ENCODE data around the gene ZDHHC6. TPM values are rescaled to one million over a fixed set of nuclear protein-coding genes. Genes with fewer than 3 reads are reported as not detected.

Gene ZDHHC6
- polyA plus RNA-seq, 2 donors, result 21.8 to 35.5 TPM

DNA sequence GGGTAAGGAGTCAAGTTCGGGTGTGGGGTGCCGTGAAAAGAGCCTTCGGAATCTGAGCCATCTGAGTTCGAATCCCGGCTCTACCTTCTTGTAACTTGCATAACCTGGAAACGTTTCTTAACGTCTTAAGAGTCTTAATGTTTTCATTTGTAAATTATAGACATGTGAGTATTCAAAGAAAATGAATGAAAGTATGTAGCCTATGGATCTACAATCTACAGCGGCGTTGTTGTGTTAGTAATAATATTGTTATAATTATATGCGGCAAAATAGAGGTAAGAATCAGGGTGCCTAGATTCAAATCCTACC is 860 bp upstream of the ZDHHC6 start:
- H3K4me3 ChIP-seq (ENCODE audit: low read depth in 1 of 2, low read length in 2 of 2), result peak overlapping the region; percentile 97
- H3K27ac ChIP-seq (ENCODE audit: low read depth in 2 of 2, low read length in 1 of 2), result peak overlapping the region; percentile 87 to 97
- no peaks in the 10 kb centered on the region for H3K4me1 ChIP-seq (ENCODE audit: control insufficient read depth in 2 of 2, insufficient read depth in 2 of 2, low read length in 1 of 2)

DNA sequence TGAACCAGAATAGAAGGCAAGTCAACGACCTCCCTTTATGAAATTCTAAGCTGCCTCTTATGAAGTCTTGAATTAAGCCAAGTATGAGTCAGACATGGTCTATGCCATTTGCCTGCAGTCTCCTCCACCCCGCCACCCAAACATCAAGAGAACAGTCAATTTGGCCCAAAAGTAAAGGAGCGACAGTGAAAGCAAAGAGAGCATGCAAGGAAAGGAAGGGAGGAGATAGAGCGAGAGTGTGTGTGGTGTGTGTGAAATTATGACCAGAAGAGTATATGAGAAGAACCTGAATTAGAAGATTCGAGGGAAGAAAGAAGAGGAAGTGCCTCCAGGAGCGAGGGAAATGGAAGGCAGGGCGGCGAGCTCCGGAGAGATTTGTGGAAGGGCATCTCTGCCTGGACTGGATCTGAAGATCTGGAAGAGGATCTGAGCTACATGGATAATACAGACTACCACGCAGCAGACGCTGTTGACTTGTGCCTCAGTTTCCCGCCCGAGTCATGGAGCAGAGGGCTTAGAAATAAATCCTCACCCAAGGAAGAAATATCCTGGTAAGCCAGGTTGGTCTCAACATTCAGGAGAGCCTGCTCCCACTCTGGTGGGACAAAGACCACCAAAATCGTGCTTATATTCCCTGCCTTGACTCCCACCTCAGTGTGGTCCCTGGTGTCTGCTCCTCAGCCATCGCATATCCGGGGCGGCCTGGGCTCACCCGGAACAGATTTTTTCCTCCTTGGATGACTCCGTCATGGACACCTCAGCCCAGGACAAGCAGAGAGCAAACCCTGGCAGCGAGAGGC is 459 bp downstream of the ZDHHC6 start:
- Histone ChIP-seq H3K27me3 (ENCODE audit: control insufficient read depth in 1 of 2, insufficient read depth in 2 of 2, low read length in 2 of 2) (no peaks in the 10 kb centered on the region), H3K4me3 (ENCODE audit: low read depth in 1 of 2, low read length in 2 of 2) (peak overlapping the region; percentile 97), H3K4me1 (ENCODE audit: control insufficient read depth in 2 of 2, insufficient read depth in 2 of 2, low read length in 1 of 2) (no peaks in the 10 kb centered on the region), H3K9me3 (ENCODE audit: control insufficient read depth in 2 of 2, insufficient read depth in 1 of 2, low read depth in 1 of 2, low read length in 1 of 2) (no peaks in the 10 kb centered on the region), H3K27ac (ENCODE audit: low read depth in 2 of 2, low read length in 1 of 2) (peak overlapping the region; percentile 87 to 97), H3K36me3 (ENCODE audit: control insufficient read depth in 2 of 2, insufficient read depth in 2 of 2, low read length in 1 of 2) (peaks cover 0 to 3% of the 10 kb centered on the region in 2 donors)
- WGBS, 2 donors, result 3 to 4% methylated on average over 20 of the region's 20 CpGs

More for the DNA sequence above, 860 bp upstream of the ZDHHC6 start:
- no peaks in the 10 kb centered on the region for H3K9me3 ChIP-seq (ENCODE audit: control insufficient read depth in 2 of 2, insufficient read depth in 1 of 2, low read depth in 1 of 2, low read length in 1 of 2)
- no peaks in the 10 kb centered on the region for H3K27me3 ChIP-seq (ENCODE audit: control insufficient read depth in 1 of 2, insufficient read depth in 2 of 2, low read length in 2 of 2)
- WGBS, 2 donors, result 3 to 4% methylated on average over 10 of the region's 10 CpGs
- H3K36me3 ChIP-seq (ENCODE audit: control insufficient read depth in 2 of 2, insufficient read depth in 2 of 2, low read length in 1 of 2), result no peaks in the 10 kb centered on the region

DNA sequence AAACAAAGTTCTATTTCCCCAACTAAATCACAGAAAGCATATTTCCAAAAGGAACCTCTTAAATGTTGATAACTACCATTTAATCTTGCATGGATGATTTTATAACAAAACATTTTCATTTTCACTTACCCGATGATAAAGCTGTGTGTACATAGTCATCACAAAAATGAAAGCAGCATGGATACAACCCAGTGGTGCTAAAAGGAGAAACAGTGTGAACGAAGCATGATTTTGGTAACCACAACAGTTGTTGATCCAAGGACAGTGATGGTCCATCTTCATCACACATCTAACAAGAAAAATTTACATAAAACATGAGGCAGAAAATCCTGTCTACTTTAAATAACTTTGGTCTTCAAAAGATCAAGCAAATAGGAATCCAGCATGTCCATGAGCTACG is 4.7 kb downstream of the ZDHHC6 start:
- Histone ChIP-seq H3K9me3 (ENCODE audit: control insufficient read depth in 2 of 2, insufficient read depth in 1 of 2, low read depth in 1 of 2, low read length in 1 of 2) (no peaks in the 10 kb centered on the region), H3K4me3 (ENCODE audit: low read depth in 1 of 2, low read length in 2 of 2) (no peak overlapping the region), H3K4me1 (ENCODE audit: control insufficient read depth in 2 of 2, insufficient read depth in 2 of 2, low read length in 1 of 2) (no peaks in the 10 kb centered on the region), H3K27me3 (ENCODE audit: control insufficient read depth in 1 of 2, insufficient read depth in 2 of 2, low read length in 2 of 2) (no peaks in the 10 kb centered on the region), H3K36me3 (ENCODE audit: control insufficient read depth in 2 of 2, insufficient read depth in 2 of 2, low read length in 1 of 2) (peaks cover 0 to 9% of the 10 kb centered on the region in 2 donors), H3K27ac (ENCODE audit: low read depth in 2 of 2, low read length in 1 of 2) (no peak overlapping the region)
- WGBS, 2 donors, result 72 to 78% methylated on average over 3 of the region's 3 CpGs

DNA sequence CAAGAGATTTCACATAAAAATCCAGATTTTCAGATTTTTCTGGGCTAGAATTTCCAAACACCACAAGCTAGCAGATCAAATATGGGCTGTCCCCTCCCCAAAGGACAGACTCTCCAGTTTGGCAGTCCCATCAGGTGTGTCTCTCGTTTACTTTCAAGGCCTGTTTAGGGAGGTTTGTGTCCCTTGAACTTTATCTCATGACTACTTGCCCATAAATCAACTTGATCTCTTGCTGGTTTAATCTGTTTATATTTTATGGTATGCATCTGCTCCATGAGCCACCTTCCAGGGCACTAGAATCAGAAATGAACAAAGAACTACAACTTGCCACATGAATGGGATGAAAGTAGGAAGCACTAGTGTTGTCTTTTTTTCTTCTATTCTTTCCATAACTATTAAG is 5.2 kb downstream of the ZDHHC6 start:
- WGBS, 2 donors, result 66 to 72% methylated on average over 1 of the region's 1 CpG
- no peaks in the 10 kb centered on the region for H3K9me3 ChIP-seq (ENCODE audit: control insufficient read depth in 2 of 2, insufficient read depth in 1 of 2, low read depth in 1 of 2, low read length in 1 of 2)
- no peak overlapping the region for H3K4me3 ChIP-seq (ENCODE audit: low read depth in 1 of 2, low read length in 2 of 2)
- no peaks in the 10 kb centered on the region for H3K4me1 ChIP-seq (ENCODE audit: control insufficient read depth in 2 of 2, insufficient read depth in 2 of 2, low read length in 1 of 2)
- peaks cover 0 to 9% of the 10 kb centered on the region in 2 donors for H3K36me3 ChIP-seq (ENCODE audit: control insufficient read depth in 2 of 2, insufficient read depth in 2 of 2, low read length in 1 of 2)
- no peak overlapping the region for H3K27ac ChIP-seq (ENCODE audit: low read depth in 2 of 2, low read length in 1 of 2)
- no peaks in the 10 kb centered on the region for H3K27me3 ChIP-seq (ENCODE audit: control insufficient read depth in 1 of 2, insufficient read depth in 2 of 2, low read length in 2 of 2)

DNA sequence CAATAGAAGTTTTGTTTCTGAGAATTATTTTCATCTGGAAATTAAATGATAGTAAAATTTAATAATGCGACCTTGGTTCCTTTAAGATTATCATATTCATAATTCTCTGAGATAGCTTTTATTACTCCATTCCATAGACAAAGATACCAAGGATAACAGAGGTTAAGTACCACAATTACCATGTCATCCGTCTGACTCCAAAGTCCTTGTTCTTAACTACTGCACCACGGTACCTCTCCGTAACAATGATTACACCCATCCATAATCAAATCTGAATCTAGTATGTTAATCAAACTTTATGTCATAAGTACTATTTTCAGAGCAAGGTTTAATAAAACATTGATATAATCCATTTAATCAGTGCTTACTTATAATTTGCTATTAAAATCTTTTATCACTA is 8.4 kb downstream of the ZDHHC6 start:
- peaks cover 0 to 9% of the 10 kb centered on the region in 2 donors for H3K36me3 ChIP-seq (ENCODE audit: control insufficient read depth in 2 of 2, insufficient read depth in 2 of 2, low read length in 1 of 2)
- no peaks in the 10 kb centered on the region for H3K9me3 ChIP-seq (ENCODE audit: control insufficient read depth in 2 of 2, insufficient read depth in 1 of 2, low read depth in 1 of 2, low read length in 1 of 2)
- 91 to 96% methylated on average over 4 of the region's 4 CpGs for WGBS, 2 donors
- H3K27me3 ChIP-seq (ENCODE audit: control insufficient read depth in 1 of 2, insufficient read depth in 2 of 2, low read length in 2 of 2), result no peaks in the 10 kb centered on the region
- H3K27ac ChIP-seq (ENCODE audit: low read depth in 2 of 2, low read length in 1 of 2), result no peak overlapping the region
- H3K4me3 ChIP-seq (ENCODE audit: low read depth in 1 of 2, low read length in 2 of 2), result no peak overlapping the region
- H3K4me1 ChIP-seq (ENCODE audit: control insufficient read depth in 2 of 2, insufficient read depth in 2 of 2, low read length in 1 of 2), result no peaks in the 10 kb centered on the region

DNA sequence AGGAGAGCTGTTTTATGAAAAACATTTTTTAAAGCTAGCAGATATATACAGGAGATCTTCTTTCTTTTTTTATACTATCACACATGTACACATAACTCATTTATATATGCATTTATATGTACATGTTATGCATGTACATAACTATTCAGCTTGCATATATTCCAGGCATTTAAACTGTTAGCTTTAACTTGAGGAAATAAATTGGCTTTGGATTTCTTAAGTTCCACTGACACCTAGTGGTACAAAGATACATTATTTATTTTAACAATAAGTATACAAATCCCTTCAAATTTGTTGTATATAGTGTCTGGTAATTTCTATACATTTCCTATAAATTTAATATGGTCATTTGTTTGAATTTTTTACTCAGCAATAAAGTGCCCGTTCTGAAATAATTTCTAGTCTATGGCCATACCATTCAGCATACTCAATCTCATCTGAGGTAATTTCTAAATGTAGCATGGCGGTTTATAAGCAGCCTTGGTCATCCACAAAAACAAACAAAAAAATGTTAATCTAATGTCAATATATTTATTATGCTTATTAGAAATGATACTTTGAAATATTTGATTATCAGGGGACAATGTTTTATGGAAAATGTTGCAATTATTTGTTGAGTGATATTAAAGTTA is 11.6 kb downstream of the ZDHHC6 start:
- peaks cover 3 to 7% of the 10 kb centered on the region in 2 donors for H3K36me3 ChIP-seq (ENCODE audit: control insufficient read depth in 2 of 2, insufficient read depth in 2 of 2, low read length in 1 of 2)
- no peaks in the 10 kb centered on the region for H3K4me1 ChIP-seq (ENCODE audit: control insufficient read depth in 2 of 2, insufficient read depth in 2 of 2, low read length in 1 of 2)
- no peaks in the 10 kb centered on the region for H3K9me3 ChIP-seq (ENCODE audit: control insufficient read depth in 2 of 2, insufficient read depth in 1 of 2, low read depth in 1 of 2, low read length in 1 of 2)
- no peak overlapping the region for H3K4me3 ChIP-seq (ENCODE audit: low read depth in 1 of 2, low read length in 2 of 2)
- H3K27me3 ChIP-seq (ENCODE audit: control insufficient read depth in 1 of 2, insufficient read depth in 2 of 2, low read length in 2 of 2), result no peaks in the 10 kb centered on the region
- WGBS, 2 donors, result 78 to 83% methylated on average over 2 of the region's 2 CpGs
- no peak overlapping the region for H3K27ac ChIP-seq (ENCODE audit: low read depth in 2 of 2, low read length in 1 of 2)

DNA sequence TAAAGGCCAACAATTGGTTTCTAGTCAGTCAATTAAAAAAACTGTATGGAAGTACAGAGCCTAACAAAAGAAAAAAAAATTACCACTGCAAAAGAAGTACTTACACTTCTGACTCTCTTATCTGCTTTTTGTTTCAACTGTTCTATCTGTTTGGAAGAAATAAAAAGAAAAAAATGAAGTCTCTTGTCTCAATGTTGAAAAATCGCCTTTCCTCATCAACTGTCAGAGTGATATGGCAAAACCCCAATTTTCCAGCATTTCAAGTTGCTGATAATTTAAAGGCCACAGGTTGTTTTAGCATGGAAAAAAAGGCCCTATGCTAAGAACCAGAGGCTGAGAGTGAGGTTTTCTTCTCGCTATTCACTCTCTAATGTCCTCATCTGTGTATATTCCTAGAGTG is 13.6 kb downstream of the ZDHHC6 start:
- Histone ChIP-seq H3K27ac (ENCODE audit: low read depth in 2 of 2, low read length in 1 of 2) (no peak overlapping the region), H3K9me3 (ENCODE audit: control insufficient read depth in 2 of 2, insufficient read depth in 1 of 2, low read depth in 1 of 2, low read length in 1 of 2) (no peaks in the 10 kb centered on the region), H3K36me3 (ENCODE audit: control insufficient read depth in 2 of 2, insufficient read depth in 2 of 2, low read length in 1 of 2) (peaks cover 3 to 14% of the 10 kb centered on the region in 2 donors), H3K4me3 (ENCODE audit: low read depth in 1 of 2, low read length in 2 of 2) (no peak overlapping the region), H3K27me3 (ENCODE audit: control insufficient read depth in 1 of 2, insufficient read depth in 2 of 2, low read length in 2 of 2) (no peaks in the 10 kb centered on the region), H3K4me1 (ENCODE audit: control insufficient read depth in 2 of 2, insufficient read depth in 2 of 2, low read length in 1 of 2) (peaks cover 0 to 2% of the 10 kb centered on the region in 2 donors)
- WGBS, 2 donors, result 93 to 95% methylated on average over 2 of the region's 2 CpGs

DNA sequence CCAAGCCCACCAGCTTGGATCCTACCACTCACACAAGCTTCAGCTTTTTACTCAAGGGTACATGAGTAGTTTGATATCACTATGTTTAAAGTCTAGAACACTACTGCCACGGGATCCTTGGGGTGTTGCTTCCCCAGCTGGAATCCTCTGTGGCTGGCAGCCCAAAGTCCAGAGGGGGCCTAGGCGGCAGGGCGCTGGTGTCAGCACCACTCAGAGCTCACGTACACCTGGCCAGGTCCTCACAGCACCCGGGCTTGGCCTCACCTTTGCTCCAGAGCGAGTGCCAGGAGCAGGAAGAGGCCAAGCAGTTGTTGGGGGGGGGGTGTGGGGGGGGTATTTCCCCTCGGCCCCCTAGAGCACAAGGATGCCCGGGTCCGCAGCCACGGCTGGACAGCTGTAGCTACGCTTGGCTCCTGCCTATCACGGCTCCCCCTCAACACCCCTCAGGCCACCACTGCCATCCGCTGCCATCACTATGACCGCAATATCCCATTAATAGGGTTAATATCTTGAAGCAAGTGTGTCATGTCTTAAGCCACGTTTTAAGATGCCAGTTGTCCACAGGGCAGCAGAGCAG is 17.0 kb downstream of the ZDHHC6 start:
- H3K36me3 ChIP-seq (ENCODE audit: control insufficient read depth in 2 of 2, insufficient read depth in 2 of 2, low read length in 1 of 2), result peaks cover 6 to 12% of the 10 kb centered on the region in 2 donors
- H3K27ac ChIP-seq (ENCODE audit: low read depth in 2 of 2, low read length in 1 of 2), result no peak overlapping the region
- H3K27me3 ChIP-seq (ENCODE audit: control insufficient read depth in 1 of 2, insufficient read depth in 2 of 2, low read length in 2 of 2), result no peaks in the 10 kb centered on the region
- H3K4me3 ChIP-seq (ENCODE audit: low read depth in 1 of 2, low read length in 2 of 2), result no peak overlapping the region
- no peaks in the 10 kb centered on the region for H3K9me3 ChIP-seq (ENCODE audit: control insufficient read depth in 2 of 2, insufficient read depth in 1 of 2, low read depth in 1 of 2, low read length in 1 of 2)
- peaks cover 0 to 2% of the 10 kb centered on the region in 2 donors for H3K4me1 ChIP-seq (ENCODE audit: control insufficient read depth in 2 of 2, insufficient read depth in 2 of 2, low read length in 1 of 2)
- 78 to 80% methylated on average over 15 of the region's 15 CpGs for WGBS, 2 donors

DNA sequence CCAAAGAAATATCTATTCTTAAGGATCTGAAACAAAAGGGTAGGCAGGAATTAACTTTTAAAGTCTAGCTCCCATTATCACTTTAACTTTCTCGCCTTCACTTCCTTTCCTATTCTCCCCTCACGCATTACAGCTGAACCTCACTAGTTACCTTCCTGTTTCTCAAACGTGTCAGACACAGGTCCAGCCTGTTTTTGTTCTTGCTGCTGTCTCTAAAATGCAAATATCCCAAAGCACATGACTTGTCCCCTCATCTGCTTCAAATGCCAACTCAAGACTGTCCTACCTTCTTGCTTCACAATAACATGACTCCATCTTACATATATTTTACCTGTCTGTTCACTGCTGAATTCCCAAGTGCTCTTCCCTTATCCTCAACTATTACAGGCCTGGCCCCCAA is 17.6 kb downstream of the ZDHHC6 start:
- no peaks in the 10 kb centered on the region for H3K27me3 ChIP-seq (ENCODE audit: control insufficient read depth in 1 of 2, insufficient read depth in 2 of 2, low read length in 2 of 2)
- no peak overlapping the region for H3K4me3 ChIP-seq (ENCODE audit: low read depth in 1 of 2, low read length in 2 of 2)
- H3K36me3 ChIP-seq (ENCODE audit: control insufficient read depth in 2 of 2, insufficient read depth in 2 of 2, low read length in 1 of 2), result peaks cover 6 to 12% of the 10 kb centered on the region in 2 donors
- H3K9me3 ChIP-seq (ENCODE audit: control insufficient read depth in 2 of 2, insufficient read depth in 1 of 2, low read depth in 1 of 2, low read length in 1 of 2), result no peaks in the 10 kb centered on the region
- WGBS, 2 donors, result 65 to 70% methylated on average over 3 of the region's 3 CpGs
- H3K4me1 ChIP-seq (ENCODE audit: control insufficient read depth in 2 of 2, insufficient read depth in 2 of 2, low read length in 1 of 2), result peaks cover 0 to 2% of the 10 kb centered on the region in 2 donors
- no peak overlapping the region for H3K27ac ChIP-seq (ENCODE audit: low read depth in 2 of 2, low read length in 1 of 2)

Measured in esophagus (tissue), 2 donors.